Mammary epithelial cell (primary cell): Measurements from ENCODE around the gene HIPK3.

Experiments
- EZH2 ChIP-seq: IDR thresholded peaks from 2 replicates; pipeline ENCODE4 v1.6.1; 2012; ENCODE audit warnings: low read length, inconsistent platforms, borderline replicate concordance
- TF ChIP-seq, protein P1 (sequence below), 2 donors: IDR thresholded peaks in 1 of 2; conservative IDR thresholded peaks in 1 of 2; 2 replicates each; pipeline ENCODE4 v1.5.1; 2011 to 2012; ENCODE audit warnings: inconsistent platforms in 2 of 2, low read length in 2 of 2, mild to moderate bottlenecking in 2 of 2, control low read depth in 1 of 2, low read depth in 1 of 2; ENCODE audit not compliant: insufficient read depth in 1 of 2; ENCODE audit errors: extremely low read depth in 1 of 2

DNA sequence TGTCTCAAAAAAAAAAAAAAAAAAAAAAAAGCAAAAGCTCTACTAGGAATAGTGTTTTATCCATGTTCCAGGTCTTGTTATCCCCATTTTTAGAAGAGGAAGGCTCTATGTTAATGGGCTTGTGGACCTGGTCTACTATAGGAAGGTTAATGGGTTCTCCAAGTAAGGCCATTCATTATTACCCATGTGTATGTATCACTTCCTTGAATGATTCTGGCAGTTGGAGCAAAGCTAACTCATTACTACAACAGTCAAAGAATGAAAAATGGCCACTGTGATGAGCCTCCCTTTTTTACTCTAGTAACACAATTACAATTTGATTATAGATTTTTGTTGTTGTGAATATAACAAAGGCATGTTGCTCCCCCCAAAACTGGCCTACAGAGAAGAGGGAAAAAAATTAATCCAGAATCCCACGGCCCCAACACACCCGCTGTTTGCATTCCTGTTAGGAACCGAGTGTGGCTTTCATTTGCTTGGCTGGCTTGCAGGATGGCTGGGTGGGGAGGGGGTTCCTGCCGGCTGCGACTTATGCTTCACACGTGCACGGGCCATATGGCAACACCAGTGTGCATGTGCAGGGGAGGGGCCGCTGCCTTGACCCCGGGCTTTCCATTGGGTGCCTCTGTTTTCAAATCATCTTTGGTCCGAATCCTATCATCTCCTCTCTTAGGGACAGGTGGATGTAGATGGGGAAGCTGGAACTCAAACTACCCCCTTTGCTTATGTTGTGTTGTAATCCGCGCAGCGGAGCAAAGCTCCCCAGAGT, 148.8 kb downstream of the HIPK3 start:
- TF ChIP-seq, protein P1, sequence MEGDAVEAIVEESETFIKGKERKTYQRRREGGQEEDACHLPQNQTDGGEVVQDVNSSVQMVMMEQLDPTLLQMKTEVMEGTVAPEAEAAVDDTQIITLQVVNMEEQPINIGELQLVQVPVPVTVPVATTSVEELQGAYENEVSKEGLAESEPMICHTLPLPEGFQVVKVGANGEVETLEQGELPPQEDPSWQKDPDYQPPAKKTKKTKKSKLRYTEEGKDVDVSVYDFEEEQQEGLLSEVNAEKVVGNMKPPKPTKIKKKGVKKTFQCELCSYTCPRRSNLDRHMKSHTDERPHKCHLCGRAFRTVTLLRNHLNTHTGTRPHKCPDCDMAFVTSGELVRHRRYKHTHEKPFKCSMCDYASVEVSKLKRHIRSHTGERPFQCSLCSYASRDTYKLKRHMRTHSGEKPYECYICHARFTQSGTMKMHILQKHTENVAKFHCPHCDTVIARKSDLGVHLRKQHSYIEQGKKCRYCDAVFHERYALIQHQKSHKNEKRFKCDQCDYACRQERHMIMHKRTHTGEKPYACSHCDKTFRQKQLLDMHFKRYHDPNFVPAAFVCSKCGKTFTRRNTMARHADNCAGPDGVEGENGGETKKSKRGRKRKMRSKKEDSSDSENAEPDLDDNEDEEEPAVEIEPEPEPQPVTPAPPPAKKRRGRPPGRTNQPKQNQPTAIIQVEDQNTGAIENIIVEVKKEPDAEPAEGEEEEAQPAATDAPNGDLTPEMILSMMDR (conservative IDR thresholded peaks at IDR 0.05 in 1 of 2, IDR thresholded peaks at IDR 0.05 in 1 of 2; ENCODE audit: extremely low read depth in 1 of 2, insufficient read depth in 1 of 2, low read depth in 1 of 2, low read length in 2 of 2): no peak
- no peak for TF ChIP-seq EZH2
